NCI-H2081 treated with DMSO at 0.1 percent for 48 hours (cell line): ENCODE measurements around the gene NYNRIN.

Source experiments
- DNase-seq: peaks from one replicate; lab custom pipeline; 2025; lab: John Stamatoyannopoulos, UW

NYNRIN gene

GRCh38 chr14:24392325-24393091 lies 6.3 kb upstream of the NYNRIN start:
- DNase-seq = no peak

GRCh38 chr14:24394275-24394674 lies 4.5 kb upstream of the NYNRIN start:
- DNase-seq = no peak

- DNase-seq = no peak
Measured at GRCh38 chr14:24395609-24396582, 2.9 kb upstream of the NYNRIN start.

DNA sequence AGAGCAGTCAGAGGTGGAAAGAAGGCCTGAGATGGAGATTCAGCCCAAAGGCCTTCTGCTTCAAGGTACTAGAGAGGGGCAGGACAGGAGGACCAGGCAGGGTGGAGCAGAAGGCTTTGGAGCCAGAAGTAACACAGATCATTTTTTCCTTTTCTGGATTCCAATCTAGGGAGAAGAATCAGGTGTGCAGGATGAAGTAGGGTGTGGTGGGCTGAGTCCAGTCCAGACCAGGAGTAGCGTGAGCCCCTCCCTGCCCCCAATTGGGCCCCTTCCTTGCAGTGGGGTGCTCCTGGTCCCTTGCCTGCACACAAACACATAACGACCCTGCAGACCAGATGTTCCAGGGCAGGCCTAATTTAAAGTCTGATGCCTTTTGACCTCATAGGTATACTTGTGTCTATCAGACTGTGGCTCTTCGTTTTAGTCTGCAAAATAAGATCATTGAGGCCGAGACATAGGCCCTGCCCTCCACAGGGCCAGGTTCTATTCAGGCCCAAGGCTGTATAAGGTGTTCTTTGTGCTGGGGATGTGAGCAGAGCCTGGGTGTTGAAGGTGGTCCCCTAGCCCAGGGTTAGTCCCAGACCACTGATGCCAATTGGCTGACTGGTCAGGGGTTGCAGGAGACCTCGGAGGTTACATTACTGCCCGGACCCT lies 1.0 kb upstream of the NYNRIN start:
- DNase-seq = no peak

DNA sequence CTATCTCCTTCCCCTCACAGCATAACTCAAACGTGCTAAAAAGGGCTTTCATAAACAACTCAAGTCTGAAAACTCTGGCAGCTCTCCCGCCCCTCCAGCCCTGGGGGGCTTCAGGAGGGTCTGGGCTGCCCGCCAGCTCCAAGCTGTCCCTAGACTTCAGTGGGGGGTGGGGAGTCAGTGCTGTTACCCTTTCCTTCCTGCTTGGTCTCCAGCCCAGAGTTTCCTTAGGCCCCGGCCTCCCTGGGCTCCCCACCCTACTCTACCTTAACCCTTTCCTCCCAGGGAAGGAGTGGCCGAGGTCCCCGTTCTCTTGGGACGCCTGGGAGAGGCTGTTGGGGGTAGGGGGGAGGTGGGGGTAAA lies 530 bp upstream of the NYNRIN start:
- no peak for DNase-seq

GRCh38 chr14:24399447-24399822 lies 632 bp downstream of the NYNRIN start:
- no peak for DNase-seq

- DNase-seq = no peak
Measured at GRCh38 chr14:24399999-24400718, 1.4 kb downstream of the NYNRIN start.

DNA sequence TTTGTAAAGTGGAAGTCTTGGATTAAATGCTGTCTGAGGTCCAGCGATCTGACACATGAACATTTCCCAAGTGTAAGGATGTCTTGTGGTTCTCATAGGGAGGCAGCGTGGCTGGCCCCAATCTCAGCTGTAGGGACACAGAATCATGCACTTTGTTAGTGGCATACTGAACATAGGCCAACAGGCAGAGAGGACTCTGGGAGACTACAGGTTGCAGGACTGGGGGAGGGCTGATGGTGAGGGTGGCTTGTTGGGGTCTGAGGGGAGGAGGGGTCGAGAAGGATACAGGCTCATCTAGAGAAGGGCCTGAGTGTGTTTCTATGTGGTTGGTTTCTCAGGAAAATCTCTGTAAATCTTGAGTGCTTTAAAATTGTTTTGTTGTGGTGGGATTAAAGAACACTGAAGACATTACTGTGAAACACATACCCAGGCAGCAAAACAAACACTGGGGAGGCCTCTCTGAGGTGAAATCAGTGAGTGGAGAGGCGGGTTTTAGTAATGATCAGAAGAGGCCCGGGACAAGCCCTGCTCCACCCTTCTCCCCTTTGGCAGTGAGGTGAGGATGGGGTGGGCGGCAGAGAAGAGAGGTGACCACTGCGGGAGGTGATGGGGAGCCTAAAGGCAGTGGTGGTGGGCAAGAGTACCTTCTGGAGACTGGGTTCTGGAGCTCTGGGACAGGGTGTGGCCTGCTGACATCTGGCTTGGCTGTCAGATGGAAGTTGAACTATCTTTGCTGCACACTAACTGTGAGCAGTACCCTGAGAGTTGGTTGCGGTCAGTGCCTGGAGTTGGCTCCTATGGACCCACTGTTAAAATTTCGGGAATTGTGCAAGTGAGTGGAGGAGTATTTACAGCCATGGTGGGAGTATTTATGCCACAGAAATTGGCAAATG lies 3.3 kb downstream of the NYNRIN start:
- DNase-seq = no peak

GRCh38 chr14:24403294-24403998 lies 4.6 kb downstream of the NYNRIN start:
- DNase-seq = no peak

DNA sequence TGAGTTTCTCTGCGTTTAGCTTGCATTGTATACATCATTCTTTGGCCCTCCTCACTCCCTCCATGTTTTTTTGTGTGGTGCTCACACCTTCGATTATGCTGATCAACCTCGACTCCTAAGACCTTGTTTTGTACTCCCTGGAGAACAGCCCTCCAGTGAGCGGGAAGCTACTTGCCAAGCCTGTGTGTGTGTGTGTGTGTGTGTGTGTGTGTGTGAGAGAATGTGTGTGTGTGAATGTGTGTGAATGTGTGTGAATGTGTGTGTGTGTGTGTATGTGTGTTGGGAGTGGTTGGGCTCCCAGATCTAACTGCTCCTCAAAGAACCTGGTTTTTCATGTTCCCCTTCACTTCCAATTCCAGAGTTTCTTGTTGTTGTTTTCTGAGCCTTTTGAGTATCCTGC lies 6.0 kb downstream of the NYNRIN start:
- no peak for DNase-seq

- DNase-seq = no peak
Measured at GRCh38 chr14:24406416-24406815, 7.6 kb downstream of the NYNRIN start.

GRCh38 chr14:24407608-24408325 lies 9.0 kb downstream of the NYNRIN start:
- no peak for DNase-seq

DNA sequence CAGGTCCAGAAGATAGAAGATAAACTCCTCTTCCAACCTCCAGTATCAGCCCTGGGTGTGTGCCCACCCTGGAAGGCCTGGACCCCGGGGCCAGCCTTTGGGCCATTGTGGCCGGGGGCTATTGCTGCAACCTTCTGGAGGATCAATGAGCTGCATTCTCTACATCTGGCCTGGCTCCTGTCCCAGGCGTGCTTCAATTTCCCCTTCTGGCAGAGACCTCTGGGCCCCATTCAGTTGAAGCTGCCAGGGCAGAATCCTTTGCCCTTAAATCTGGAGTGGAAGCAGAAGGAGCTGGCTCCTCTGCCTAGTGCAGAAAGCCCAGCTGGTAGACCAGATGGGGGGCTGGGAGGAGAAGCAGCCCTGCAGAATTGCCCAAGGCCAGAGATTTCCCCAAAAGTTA lies 10.0 kb downstream of the NYNRIN start:
- DNase-seq = no peak

DNA sequence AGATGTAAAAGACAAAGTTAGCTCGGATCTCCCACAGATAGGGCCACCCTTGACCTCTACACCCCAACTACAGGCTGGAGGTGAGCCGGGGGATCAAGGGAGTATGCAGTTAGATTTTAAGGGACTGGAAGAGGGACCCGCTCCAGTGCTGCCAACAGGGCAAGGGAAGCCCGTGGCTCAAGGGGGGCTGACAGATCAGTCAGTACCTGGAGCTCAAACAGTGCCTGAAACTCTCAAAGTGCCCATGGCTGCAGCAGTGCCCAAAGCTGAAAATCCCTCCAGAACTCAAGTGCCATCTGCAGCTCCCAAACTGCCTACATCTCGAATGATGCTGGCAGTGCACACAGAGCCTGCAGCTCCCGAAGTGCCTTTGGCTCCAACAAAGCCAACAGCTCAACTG lies 10.4 kb downstream of the NYNRIN start:
- DNase-seq = no peak

DNA sequence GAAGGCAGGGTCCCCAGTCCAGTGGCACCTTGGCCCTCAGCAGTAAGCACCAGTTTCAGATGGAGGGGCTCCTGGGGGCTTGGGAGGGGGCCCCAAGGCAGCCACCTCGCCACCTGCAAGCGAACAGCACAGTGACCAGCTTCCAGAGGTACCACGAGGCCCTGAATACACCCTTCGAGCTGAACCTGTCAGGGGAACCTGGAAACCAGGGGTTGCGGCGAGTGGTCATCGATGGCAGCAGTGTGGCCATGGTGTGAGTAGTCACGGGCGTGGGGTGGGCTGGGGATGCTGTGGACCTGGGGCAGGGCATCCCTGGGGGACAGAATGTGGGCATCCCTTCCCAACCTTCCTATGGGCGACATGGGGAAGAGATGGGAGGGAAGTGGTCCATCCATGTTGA lies 11.2 kb downstream of the NYNRIN start:
- no peak for DNase-seq

GRCh38 chr14:24411443-24412389 lies 12.9 kb downstream of the NYNRIN start:
- DNase-seq = no peak

DNA sequence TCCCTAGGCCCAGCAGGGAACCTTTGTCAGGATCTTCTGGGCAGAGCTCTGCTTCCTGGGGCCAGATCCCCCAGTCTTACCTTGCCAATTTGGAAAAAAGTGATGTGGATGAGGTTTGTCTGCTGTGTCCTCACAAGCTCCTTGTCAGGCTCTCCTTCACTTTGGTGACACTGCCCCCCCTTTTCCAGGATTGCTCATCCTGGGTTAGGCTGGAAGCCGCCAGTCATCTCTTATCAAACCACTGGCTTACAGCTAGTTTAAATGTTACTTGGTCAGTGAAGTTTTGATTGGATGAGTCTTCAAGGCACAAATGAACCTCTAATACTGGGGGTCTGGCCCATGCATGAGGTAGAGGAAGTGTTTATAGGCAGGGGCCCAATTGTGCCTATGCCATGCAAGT lies 15.3 kb downstream of the NYNRIN start:
- no peak for DNase-seq

DNA sequence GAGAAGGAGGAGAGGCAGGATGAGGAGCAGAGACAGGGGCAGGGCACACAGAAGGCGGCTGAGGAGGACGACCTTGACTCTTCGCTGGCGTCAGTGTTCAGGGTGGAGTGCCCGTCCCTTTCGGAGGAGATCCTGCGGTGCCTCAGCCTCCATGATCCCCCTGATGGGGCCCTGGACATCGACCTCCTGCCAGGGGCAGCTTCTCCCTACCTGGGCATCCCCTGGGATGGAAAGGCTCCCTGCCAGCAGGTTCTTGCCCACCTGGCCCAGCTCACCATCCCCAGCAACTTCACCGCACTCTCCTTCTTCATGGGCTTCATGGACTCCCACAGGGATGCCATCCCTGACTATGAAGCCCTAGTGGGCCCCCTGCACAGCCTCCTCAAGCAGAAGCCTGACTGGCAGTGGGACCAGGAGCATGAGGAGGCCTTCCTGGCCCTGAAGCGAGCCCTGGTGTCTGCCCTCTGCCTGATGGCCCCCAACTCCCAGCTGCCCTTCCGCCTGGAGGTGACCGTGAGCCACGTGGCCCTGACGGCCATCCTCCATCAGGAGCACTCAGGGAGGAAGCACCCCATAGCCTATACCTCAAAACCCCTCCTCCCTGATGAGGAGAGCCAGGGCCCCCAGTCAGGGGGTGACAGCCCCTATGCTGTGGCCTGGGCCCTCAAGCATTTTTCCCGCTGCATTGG lies 16.1 kb downstream of the NYNRIN start:
- DNase-seq = no peak
